Omental fat pad (tissue), 4 donors: ENCODE results near the gene PPEF2. TPM values are rescaled to one million over a fixed set of nuclear protein-coding genes. Genes with fewer than 3 reads are reported as not detected.
"Not testable (repeated sequence)": the region's sequence is repeated elsewhere in the genome, so short reads cannot be mapped to it uniquely, and the experiment has no call there.

Source experiments
- ATAC-seq: fragments of 150-250 bp; one replicate; pipeline ENCODE4 v1.9.1; 2016; ENCODE audit warnings: mild to moderate bottlenecking, moderate library complexity; ENCODE audit not compliant: low FRiP score
- DNase-seq: peaks from one replicate; pipeline ENCODE4 v3.0.0-alpha.2; 2019; ENCODE audit warnings: low spot score
- CTCF ChIP-seq, 3 donors: fragments of 450-650 bp; IDR thresholded peaks; one replicate each; pipeline ENCODE4 v1.5.1; 2016 to 2017; ENCODE audit warnings: antibody characterized with exemption in 3 of 3, mild to moderate bottlenecking in 3 of 3, moderate library complexity in 2 of 3
- total RNA-seq, 4 donors: library from RNA; depleted of rRNA; stranded (reverse); fragments of >200 nt; gene quantifications; one replicate each; pipeline ENCODE4 v1.1.0, GENCODE V29; 2016

The PPEF2 gene
- total RNA-seq, 4 donors from 2014 or later, result not detected

- no peak for ATAC-seq
- no peak for DNase-seq
- no peak for TF ChIP-seq CTCF (IDR thresholded peaks at IDR 0.05)
Observed at GRCh38 chr4:75848891-75849290, 53.4 kb downstream of the PPEF2 start.

- TF ChIP-seq CTCF (IDR thresholded peaks at IDR 0.05), result peak in 1 of 3 donors; percentile 3
- peak; percentile 71 for ATAC-seq
- not testable (repeated sequence) for DNase-seq
Observed at GRCh38 chr4:75848171-75848760, 54.0 kb downstream of the PPEF2 start.

- no peak for DNase-seq
- TF ChIP-seq CTCF (IDR thresholded peaks at IDR 0.05), result no peak
- no peak for ATAC-seq
Observed at GRCh38 chr4:75845992-75846391, 56.3 kb downstream of the PPEF2 start.

- DNase-seq (no peak), ATAC-seq (peak; percentile 90)
- no peak for TF ChIP-seq CTCF (IDR thresholded peaks at IDR 0.05)
Observed at GRCh38 chr4:75844151-75844662, 58.0 kb downstream of the PPEF2 start.

- no peak for ATAC-seq
- TF ChIP-seq CTCF (IDR thresholded peaks at IDR 0.05), result no peak
- no peak for DNase-seq
Observed at GRCh38 chr4:75843596-75843995, 58.7 kb downstream of the PPEF2 start.

- DNase-seq, result no peak
- no peak for TF ChIP-seq CTCF (IDR thresholded peaks at IDR 0.05)
- no peak for ATAC-seq
Observed at GRCh38 chr4:75841641-75842520, 60.4 kb downstream of the PPEF2 start.
